ENCODE data around the gene RPS15A. TPM values are rescaled to one million over a fixed set of nuclear protein-coding genes. Genes with fewer than 3 reads are reported as not detected.
A peak's percentile ranks its signal among the peaks of the same experiment; 100 is the strongest.

The RPS15A gene
- total and polyA plus RNA-seq, 2 experiments from 2014 or later: 547 to 1,850 TPM

DNA sequence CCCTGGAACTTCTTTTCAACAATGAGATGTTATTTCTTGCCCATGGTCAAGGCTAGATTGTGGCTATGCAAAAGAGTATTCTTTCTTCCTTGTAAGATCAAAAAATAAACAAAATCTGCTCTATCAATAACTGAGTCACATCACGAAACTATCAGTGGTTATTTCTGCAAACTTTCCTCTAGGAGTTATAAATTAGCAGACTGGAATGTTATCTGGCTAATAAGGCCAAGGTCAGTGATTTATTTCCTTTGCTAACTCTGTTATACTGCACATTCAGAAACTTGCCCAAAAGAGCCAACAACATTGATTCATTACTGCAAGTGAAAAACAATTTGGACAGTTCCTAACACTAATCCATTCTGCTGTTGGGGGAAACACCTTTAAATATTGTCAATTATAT, 6.2 kb upstream of the RPS15A start:
- peaks cover 57% of the 10 kb centered on the region for H3K36me3 ChIP-seq
- no peak overlapping the region for H3K27ac ChIP-seq

DNA sequence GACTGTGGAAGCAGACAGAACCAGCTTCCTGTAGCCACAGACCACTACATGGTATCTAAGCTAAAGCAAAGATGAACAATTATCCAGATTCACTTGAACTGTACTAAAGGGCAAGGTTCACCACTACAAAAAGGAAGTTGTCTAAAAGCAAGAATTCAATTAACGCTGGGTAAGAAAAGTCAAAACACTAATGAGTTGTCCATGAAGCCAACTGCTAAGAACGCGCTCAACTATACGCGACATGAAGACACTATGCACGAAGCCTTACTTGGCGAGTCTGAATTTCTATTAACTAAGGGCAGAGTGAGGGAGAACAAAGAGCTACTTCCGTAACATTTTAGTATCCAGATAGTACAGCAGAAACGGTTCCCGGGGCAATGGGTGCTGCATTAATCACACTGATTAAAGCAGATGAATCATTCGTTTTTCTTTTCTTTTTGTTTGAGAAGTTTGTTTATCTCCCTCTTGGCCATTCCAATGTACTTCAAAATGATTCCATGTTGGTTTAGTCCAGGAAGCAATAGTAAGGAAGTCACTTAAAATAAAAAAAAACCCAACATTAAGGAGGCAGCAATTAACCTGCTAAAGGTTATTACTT, 2.8 kb upstream of the RPS15A start:
- Histone ChIP-seq H3K4me3 (no peak overlapping the region), H3K27ac (no peak overlapping the region), H3K4me1 (ENCODE audit: low read depth) (peaks cover 9% of the 10 kb centered on the region), H3K9me3 (ENCODE audit: low read depth) (no peaks in the 10 kb centered on the region), H3K36me3 (peaks cover 60% of the 10 kb centered on the region), H3K27me3 (no peaks in the 10 kb centered on the region)
- DNase-seq (ENCODE audit: low read depth in 1 of 2, low spot score in 1 of 2): peak in 1 of 2 donors; percentile 49
- TF ChIP-seq, protein P1, sequence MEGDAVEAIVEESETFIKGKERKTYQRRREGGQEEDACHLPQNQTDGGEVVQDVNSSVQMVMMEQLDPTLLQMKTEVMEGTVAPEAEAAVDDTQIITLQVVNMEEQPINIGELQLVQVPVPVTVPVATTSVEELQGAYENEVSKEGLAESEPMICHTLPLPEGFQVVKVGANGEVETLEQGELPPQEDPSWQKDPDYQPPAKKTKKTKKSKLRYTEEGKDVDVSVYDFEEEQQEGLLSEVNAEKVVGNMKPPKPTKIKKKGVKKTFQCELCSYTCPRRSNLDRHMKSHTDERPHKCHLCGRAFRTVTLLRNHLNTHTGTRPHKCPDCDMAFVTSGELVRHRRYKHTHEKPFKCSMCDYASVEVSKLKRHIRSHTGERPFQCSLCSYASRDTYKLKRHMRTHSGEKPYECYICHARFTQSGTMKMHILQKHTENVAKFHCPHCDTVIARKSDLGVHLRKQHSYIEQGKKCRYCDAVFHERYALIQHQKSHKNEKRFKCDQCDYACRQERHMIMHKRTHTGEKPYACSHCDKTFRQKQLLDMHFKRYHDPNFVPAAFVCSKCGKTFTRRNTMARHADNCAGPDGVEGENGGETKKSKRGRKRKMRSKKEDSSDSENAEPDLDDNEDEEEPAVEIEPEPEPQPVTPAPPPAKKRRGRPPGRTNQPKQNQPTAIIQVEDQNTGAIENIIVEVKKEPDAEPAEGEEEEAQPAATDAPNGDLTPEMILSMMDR (IDR thresholded peaks at IDR 0.05; ENCODE audit: low read depth, low read length): no peak

More for the DNA sequence above, 6.2 kb upstream of the RPS15A start:
- TF ChIP-seq, protein P1 (IDR thresholded peaks at IDR 0.05; ENCODE audit: low read depth, low read length): no peak
- no peak for DNase-seq (ENCODE audit: low read depth in 1 of 2, low spot score in 1 of 2)
- no peaks in the 10 kb centered on the region for H3K9me3 ChIP-seq (ENCODE audit: low read depth)
- H3K4me1 ChIP-seq (ENCODE audit: low read depth): peaks cover 9% of the 10 kb centered on the region
- no peaks in the 10 kb centered on the region for H3K27me3 ChIP-seq
- no peak overlapping the region for H3K4me3 ChIP-seq

DNA sequence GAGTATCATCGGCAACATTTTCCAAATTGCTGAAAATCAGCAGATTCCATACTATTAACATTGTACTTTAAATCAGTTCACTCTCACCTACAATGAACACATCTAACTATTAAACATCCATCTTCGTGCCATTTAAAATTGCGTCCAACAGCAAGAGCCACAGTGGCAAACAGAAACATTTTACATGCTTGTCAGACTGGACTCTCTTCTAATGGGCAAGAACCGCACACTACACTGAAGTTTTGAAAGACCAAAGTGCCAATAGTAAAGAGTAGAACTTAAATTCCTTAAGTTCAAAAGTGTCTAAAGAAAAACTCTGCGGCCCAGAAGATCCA, 652 bp downstream of the RPS15A start:
- Histone ChIP-seq H3K36me3 (peaks cover 49% of the 10 kb centered on the region), H3K27ac (peak overlapping the region; percentile 89)
- no peak for DNase-seq (ENCODE audit: low read depth in 1 of 2, low spot score in 1 of 2)

DNA sequence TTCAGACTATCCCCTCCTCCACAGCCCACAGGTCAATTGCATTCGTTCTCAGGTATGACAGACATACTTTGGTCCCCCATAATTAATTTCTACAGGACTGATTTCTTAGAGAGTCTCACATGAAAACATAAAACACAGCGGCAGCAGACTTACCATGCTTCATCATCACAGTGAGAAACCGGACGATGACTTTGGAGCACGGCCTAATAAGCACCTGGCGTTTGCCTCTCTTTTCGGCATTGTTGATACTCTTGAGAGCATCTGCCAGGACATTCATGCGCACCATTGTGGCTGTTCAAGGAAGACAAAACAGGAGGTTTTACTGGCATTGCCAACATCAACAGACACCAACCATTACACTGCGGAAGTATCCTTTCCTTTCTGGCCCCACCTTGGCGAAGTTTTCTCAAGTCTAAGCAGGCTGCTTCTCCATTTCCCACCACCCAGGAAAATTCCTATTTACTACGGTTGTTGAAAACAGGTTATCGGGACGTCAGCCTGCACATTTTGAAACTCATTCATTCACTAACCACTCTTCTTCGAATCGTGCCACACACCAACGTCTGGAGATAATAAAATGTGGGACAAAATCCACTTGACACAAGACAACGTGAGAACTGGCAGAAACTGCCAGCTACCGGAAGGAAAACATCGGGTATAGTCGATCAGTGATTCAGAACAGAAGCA, 1.2 kb downstream of the RPS15A start:
- TF ChIP-seq, protein P1 (IDR thresholded peaks at IDR 0.05; ENCODE audit: low read depth, low read length): no peak
- no peaks in the 10 kb centered on the region for H3K27me3 ChIP-seq
- peaks cover 48% of the 10 kb centered on the region for H3K36me3 ChIP-seq
- H3K4me3 ChIP-seq: peak overlapping the region; percentile 70
- no peak for DNase-seq (ENCODE audit: low read depth in 1 of 2, low spot score in 1 of 2)
- peaks cover 23% of the 10 kb centered on the region for H3K4me1 ChIP-seq (ENCODE audit: low read depth)
- H3K27ac ChIP-seq: peak overlapping the region; percentile 89
- H3K9me3 ChIP-seq (ENCODE audit: low read depth): no peaks in the 10 kb centered on the region

More for the DNA sequence above, 652 bp downstream of the RPS15A start:
- peaks cover 23% of the 10 kb centered on the region for H3K4me1 ChIP-seq (ENCODE audit: low read depth)
- H3K27me3 ChIP-seq: no peaks in the 10 kb centered on the region
- TF ChIP-seq, protein P1 (IDR thresholded peaks at IDR 0.05; ENCODE audit: low read depth, low read length): no peak
- no peaks in the 10 kb centered on the region for H3K9me3 ChIP-seq (ENCODE audit: low read depth)
- H3K4me3 ChIP-seq: peak overlapping the region; percentile 70

DNA sequence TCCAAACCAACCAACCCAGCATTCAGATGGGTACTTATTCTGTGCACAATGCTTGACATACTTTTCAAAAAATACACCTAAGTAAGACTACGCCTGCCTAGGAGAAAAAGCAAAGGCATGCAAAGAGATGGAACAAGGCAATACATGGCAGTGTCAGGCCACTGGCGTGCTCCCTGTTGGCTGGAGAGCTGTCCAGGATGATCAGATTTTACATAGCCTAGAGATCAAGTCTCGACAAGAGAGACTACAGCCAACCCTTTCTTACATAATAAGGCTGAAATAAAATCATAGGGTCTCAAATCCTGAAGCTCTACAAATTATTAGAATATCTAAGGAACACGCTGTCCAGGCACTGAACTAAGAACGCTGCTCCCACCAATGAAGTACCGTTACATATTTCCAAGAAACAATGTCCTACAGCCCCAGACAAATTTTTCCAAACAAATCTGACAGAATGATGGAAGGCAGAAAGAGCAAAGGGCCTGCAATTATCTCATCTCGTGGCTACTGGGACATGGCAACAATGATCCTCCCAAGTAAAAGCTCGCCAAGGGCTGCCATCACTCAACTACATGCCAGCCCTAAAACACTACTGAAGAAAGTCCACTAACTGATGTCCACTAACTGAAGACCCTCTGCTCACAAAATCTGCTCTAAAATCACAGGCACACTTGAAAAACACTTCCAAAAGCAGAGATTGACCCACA, 5.1 kb downstream of the RPS15A start:
- Histone ChIP-seq H3K4me3 (no peak overlapping the region), H3K9me3 (ENCODE audit: low read depth) (no peaks in the 10 kb centered on the region), H3K27ac (peak overlapping the region; percentile 52), H3K27me3 (no peaks in the 10 kb centered on the region), H3K4me1 (ENCODE audit: low read depth) (peaks cover 23% of the 10 kb centered on the region), H3K36me3 (peaks cover 44% of the 10 kb centered on the region)
- no peak for DNase-seq (ENCODE audit: low read depth in 1 of 2, low spot score in 1 of 2)
- TF ChIP-seq, protein P1 (IDR thresholded peaks at IDR 0.05; ENCODE audit: low read depth, low read length): no peak
